Gastrocnemius medialis (tissue), 4 donors: Measurements from ENCODE around the gene AFAP1L2.

Source experiments
- POLR2A ChIP-seq, 2 donors: fragments of 450-650 bp; IDR thresholded peaks; one replicate each; pipeline ENCODE4 v1.6.1; 2017; ENCODE audit warnings: antibody characterized with exemption in 2 of 2, mild to moderate bottlenecking in 2 of 2, moderate library complexity in 2 of 2
- TF ChIP-seq, protein P1 (sequence below), 5 experiments: fragments of 450-650 bp in 3 of 5; fragments of 200-600 bp in 2 of 5; sonication (generic) in 2 of 5; IDR thresholded peaks in 4 of 5; conservative IDR thresholded peaks in 1 of 5; 1 replicate in 4 of 5; 2 replicates in 1 of 5; pipeline ENCODE4 v1.5.1; 2016 to 2019; ENCODE audit warnings: antibody characterized with exemption in 5 of 5, mild to moderate bottlenecking in 3 of 5, moderate library complexity in 3 of 5

DNA sequence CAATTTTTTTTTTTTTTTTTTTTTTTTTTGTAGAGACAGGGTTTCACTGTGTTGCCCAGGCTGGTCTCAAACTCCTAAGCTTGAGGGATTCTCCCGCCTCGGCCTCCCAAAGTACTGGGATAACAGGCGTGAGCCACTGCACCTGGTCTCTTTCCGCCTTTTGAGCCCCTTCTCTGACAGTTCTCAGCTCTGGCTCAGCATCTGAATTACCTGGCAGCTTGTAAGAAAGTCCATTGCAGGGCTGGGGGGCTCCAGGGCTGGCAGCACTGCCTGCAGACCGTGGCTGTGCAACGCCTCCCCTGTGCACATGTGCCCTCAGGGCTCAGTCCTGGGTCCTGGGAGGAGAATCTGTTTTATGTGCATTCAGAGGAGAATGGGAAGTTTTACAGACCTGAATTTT is 127.6 kb downstream of the AFAP1L2 start:
- TF ChIP-seq, protein P1, sequence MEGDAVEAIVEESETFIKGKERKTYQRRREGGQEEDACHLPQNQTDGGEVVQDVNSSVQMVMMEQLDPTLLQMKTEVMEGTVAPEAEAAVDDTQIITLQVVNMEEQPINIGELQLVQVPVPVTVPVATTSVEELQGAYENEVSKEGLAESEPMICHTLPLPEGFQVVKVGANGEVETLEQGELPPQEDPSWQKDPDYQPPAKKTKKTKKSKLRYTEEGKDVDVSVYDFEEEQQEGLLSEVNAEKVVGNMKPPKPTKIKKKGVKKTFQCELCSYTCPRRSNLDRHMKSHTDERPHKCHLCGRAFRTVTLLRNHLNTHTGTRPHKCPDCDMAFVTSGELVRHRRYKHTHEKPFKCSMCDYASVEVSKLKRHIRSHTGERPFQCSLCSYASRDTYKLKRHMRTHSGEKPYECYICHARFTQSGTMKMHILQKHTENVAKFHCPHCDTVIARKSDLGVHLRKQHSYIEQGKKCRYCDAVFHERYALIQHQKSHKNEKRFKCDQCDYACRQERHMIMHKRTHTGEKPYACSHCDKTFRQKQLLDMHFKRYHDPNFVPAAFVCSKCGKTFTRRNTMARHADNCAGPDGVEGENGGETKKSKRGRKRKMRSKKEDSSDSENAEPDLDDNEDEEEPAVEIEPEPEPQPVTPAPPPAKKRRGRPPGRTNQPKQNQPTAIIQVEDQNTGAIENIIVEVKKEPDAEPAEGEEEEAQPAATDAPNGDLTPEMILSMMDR (IDR thresholded peaks at IDR 0.05 in 4 of 5, conservative IDR thresholded peaks at IDR 0.05 in 1 of 5) = no peak
- no peak for TF ChIP-seq POLR2A (IDR thresholded peaks at IDR 0.05)
